ENCODE data around the gene CLK2. TPM values are rescaled to one million over a fixed set of nuclear protein-coding genes. Genes with fewer than 3 reads are reported as not detected.
A peak's percentile ranks its signal among the peaks of the same experiment; 100 is the strongest.

The CLK2 gene
- total RNA-seq, 2 donors from 2014 or later, result 77.1 to 117 TPM

- Mint-ChIP-seq H3K36me3 (peaks cover 52% of the 10 kb centered on the region), H3K9me3 (no peaks in the 10 kb centered on the region), H3K27me3 (no peaks in the 10 kb centered on the region), H3K27ac (no peak overlapping the region), H3K4me3 (no peak overlapping the region), H3K4me1 (ENCODE audit: low read depth in 2 of 2) (peaks cover 23 to 29% of the 10 kb centered on the region in 2 donors)
- DNase-seq (ENCODE audit: low spot score) (no peak), ATAC-seq (no peak)
These were observed 4.7 kb downstream of the CLK2 start for GRCh38 chr1:155268630-155269029.

- Mint-ChIP-seq H3K9me3 (no peaks in the 10 kb centered on the region), H3K27me3 (no peaks in the 10 kb centered on the region), H3K4me3 (no peak overlapping the region), H3K4me1 (ENCODE audit: low read depth in 2 of 2) (peaks cover 26 to 34% of the 10 kb centered on the region in 2 donors), H3K27ac (no peak overlapping the region), H3K36me3 (peaks cover 50% of the 10 kb centered on the region)
- no peak for DNase-seq (ENCODE audit: low spot score)
- ATAC-seq, result no peak
These were observed 5.9 kb downstream of the CLK2 start for GRCh38 chr1:155267373-155267772.

DNA sequence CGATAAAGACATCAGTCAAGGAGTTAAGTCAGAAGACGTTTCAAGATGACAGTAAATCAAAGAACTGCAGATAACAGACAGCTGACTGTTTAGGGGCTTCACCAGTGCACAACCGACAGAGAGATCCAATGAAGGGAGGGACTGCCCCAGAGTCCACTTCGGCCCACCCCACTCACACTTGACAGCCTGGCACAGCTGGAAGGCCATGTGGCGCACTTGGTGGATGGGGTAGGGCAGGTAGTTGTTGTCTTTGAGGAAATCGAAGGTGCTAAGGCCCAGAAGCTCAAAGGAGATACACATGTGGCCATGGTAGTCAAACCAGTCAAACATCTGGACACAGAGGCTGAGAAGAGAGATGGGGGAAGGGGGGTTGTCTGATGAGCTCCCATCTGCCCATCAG lies 6.8 kb downstream of the CLK2 start:
- H3K4me1 Mint-ChIP-seq (ENCODE audit: low read depth in 2 of 2), result peaks cover 32 to 37% of the 10 kb centered on the region in 2 donors
- H3K27ac Mint-ChIP-seq, result no peak overlapping the region
- no peaks in the 10 kb centered on the region for H3K27me3 Mint-ChIP-seq
- peaks cover 50% of the 10 kb centered on the region for H3K36me3 Mint-ChIP-seq
- ATAC-seq (no peak), DNase-seq (ENCODE audit: low spot score) (no peak)
- H3K4me3 Mint-ChIP-seq, result no peak overlapping the region
- no peaks in the 10 kb centered on the region for H3K9me3 Mint-ChIP-seq

DNA sequence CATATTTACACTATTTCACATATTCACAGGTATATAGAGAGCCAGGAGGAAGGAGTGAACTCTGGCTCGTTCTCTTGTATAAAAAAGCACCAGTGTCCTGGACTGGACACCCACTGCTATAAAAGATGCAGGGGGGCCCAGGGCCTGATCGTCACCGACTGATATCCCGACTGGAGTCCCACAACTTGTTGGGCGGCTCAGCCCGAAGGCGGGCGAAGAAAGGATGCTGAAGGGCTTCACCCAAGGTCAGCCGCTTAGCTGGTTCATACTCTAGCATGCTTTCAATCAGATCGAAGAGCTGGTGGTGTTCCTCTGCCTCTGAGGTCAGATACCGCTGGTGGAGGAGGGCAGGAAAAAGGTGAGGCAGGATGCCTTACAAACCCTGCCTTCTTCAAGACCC lies 10.2 kb downstream of the CLK2 start:
- H3K27ac Mint-ChIP-seq, result peak overlapping the region; percentile 90 to 99

DNA sequence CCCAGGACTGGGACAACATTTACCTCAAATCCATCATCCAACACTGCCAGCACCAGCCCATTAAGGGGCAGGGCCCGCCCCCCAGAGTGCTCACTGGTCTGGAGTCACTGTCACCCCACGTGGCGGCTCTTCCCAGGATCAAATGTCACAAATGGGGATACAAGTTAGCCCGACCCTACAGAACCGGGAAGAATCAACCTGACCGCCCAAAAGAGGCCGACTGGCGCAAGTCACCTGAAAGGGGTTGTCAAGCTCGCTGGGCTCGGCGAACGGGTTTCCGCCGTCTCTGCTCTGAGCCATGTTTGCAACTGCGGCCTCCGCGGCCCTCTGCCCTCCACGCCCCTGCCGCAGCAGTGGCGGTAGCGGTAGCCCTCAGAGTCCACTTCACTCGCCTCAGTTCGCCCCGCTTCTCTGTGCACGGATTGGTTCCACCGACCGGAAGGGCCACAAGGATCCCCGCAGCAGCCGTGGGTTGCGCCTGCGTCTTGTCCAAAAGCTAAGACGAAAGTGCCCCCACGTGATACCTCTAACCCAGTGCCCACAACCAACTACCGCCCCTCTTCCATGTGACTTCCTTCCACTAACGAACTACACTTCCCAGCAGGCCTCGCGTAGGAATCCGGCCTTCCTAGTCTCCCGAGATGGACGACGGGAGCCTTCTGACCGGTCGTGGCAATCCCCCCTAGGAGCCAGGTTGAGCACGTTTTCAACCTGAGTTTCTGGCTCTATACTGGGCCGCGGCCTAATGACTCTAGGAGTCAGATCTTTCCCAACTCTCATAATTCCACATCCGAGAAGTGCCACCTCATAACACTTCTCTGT lies 11.2 kb downstream of the CLK2 start, which contains the start of gene SCAMP3:
SCAMP3 (minus strand) TSS at position 509 of the 822 bp plus-strand sequence; CDS start at position 300, 209 bp downstream.
- peaks cover 39% of the 10 kb centered on the region in 2 donors for H3K4me1 Mint-ChIP-seq (ENCODE audit: low read depth in 2 of 2)
- H3K36me3 Mint-ChIP-seq, result peaks cover 37% of the 10 kb centered on the region
- no peaks in the 10 kb centered on the region for H3K27me3 Mint-ChIP-seq
- ATAC-seq, result peak; percentile 98 to 99
- DNase-seq (ENCODE audit: low spot score), result peak; percentile 96
- peak within 1 kb of the TSS; percentile 98 for H3K4me3 Mint-ChIP-seq
- no peaks in the 10 kb centered on the region for H3K9me3 Mint-ChIP-seq
- peak within 1 kb of the TSS; percentile 90 to 99 for H3K27ac Mint-ChIP-seq

More for the DNA sequence above, 10.2 kb downstream of the CLK2 start:
- Mint-ChIP-seq H3K4me3 (peak overlapping the region; percentile 98), H3K9me3 (no peaks in the 10 kb centered on the region), H3K4me1 (ENCODE audit: low read depth in 2 of 2) (peaks cover 39% of the 10 kb centered on the region in 2 donors), H3K27me3 (no peaks in the 10 kb centered on the region), H3K36me3 (peaks cover 41% of the 10 kb centered on the region)
- DNase-seq (ENCODE audit: low spot score) (no peak), ATAC-seq (no peak)

GRCh38 chr1:155261493-155261851 lies 11.8 kb downstream of the CLK2 start:
- no peak for DNase-seq (ENCODE audit: low spot score)
- H3K9me3 Mint-ChIP-seq, result no peaks in the 10 kb centered on the region
- peak overlapping the region; percentile 90 to 99 for H3K27ac Mint-ChIP-seq
- no peaks in the 10 kb centered on the region for H3K27me3 Mint-ChIP-seq
- H3K36me3 Mint-ChIP-seq, result peaks cover 39% of the 10 kb centered on the region
- H3K4me1 Mint-ChIP-seq (ENCODE audit: low read depth in 2 of 2), result peaks cover 39 to 44% of the 10 kb centered on the region in 2 donors
- peak in 1 of 2 donors; percentile 28 for ATAC-seq
- H3K4me3 Mint-ChIP-seq, result peak overlapping the region; percentile 98

DNA sequence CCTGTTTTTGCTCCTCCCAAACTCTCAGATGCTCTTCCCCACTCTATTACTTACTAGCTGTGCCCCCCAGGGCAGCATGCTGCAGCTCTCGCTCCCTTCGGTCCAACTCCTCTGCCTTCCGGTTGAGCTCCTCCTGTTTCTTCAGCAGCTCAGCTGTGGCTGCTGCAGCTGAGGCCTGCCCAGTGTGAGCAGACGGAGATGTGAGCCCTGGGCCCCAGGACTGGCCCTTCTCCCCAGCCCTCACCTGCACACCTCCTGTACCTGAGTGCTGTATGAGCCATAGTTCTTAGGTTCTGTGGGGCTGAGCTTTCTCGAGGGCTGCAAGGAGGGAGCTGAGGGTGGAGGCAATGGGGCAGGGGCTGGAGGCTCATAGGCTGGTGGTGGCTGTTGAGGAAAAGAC lies 13.0 kb downstream of the CLK2 start:
- ATAC-seq, result no peak
- Mint-ChIP-seq H3K27ac (peak overlapping the region in 1 of 2 donors; percentile 99), H3K4me3 (no peak overlapping the region), H3K9me3 (no peaks in the 10 kb centered on the region), H3K36me3 (peaks cover 32% of the 10 kb centered on the region), H3K27me3 (no peaks in the 10 kb centered on the region), H3K4me1 (ENCODE audit: low read depth in 2 of 2) (peaks cover 39 to 48% of the 10 kb centered on the region in 2 donors)
- no peak for DNase-seq (ENCODE audit: low spot score)

- Mint-ChIP-seq H3K4me1 (ENCODE audit: low read depth in 2 of 2) (peaks cover 21 to 38% of the 10 kb centered on the region in 2 donors), H3K27ac (peak overlapping the region; percentile 30 to 47), H3K27me3 (no peaks in the 10 kb centered on the region), H3K9me3 (no peaks in the 10 kb centered on the region), H3K4me3 (peak overlapping the region; percentile 73), H3K36me3 (peaks cover 13% of the 10 kb centered on the region)
- ATAC-seq, result no peak
- DNase-seq (ENCODE audit: low spot score), result no peak
These were observed 17.0 kb downstream of the CLK2 start for GRCh38 chr1:155256058-155256852.

GRCh38 chr1:155255243-155256007 lies 17.9 kb downstream of the CLK2 start, which contains the start of gene ENTREP3:
Gene ENTREP3 (minus strand): TSS chr1:155255483. CDS start chr1:155254877, 606 bp downstream.
- no peaks in the 10 kb centered on the region for H3K9me3 Mint-ChIP-seq
- H3K36me3 Mint-ChIP-seq, result peaks cover 8% of the 10 kb centered on the region
- H3K27me3 Mint-ChIP-seq, result no peaks in the 10 kb centered on the region
- H3K4me1 Mint-ChIP-seq (ENCODE audit: low read depth in 2 of 2), result peaks cover 19 to 35% of the 10 kb centered on the region in 2 donors
- peak; percentile 86 for DNase-seq (ENCODE audit: low spot score)
- peak within 1 kb of the TSS; percentile 78 for H3K4me3 Mint-ChIP-seq
- H3K27ac Mint-ChIP-seq, result peak within 1 kb of the TSS; percentile 47 to 49
- ATAC-seq, result peak; percentile 80 to 85

DNA sequence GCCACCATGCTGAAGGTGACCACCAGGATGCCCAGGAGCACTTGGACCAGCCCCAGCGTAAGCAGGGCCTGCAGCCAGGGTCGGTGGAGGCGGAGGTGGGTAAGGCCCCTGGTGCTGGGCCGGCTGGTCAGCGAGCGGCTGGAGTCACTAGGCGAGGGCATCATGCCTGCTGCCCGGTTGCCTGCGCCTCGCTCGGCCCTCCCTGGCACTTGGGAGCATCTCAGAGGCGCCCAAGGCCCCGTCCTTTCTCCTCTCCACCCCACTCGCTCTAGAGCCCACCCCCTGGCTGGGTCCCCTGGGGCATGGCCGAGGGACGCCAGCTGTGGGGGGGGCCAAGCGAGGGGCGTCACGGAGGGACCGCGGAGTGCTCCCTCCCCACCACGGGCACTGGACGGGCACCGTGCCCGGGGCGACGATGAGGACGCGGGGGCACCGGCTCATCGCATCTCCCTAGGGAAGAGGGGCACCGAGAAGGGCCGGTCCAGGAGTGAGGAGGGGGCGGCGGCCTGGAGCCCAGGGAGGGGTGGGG lies 18.5 kb downstream of the CLK2 start:
- peak overlapping the region; percentile 78 for H3K4me3 Mint-ChIP-seq
- peaks cover 8% of the 10 kb centered on the region for H3K36me3 Mint-ChIP-seq
- no peak for ATAC-seq
- peak overlapping the region; percentile 47 to 49 for H3K27ac Mint-ChIP-seq
- H3K9me3 Mint-ChIP-seq, result no peaks in the 10 kb centered on the region
- DNase-seq (ENCODE audit: low spot score), result no peak
- H3K4me1 Mint-ChIP-seq (ENCODE audit: low read depth in 2 of 2), result peaks cover 15 to 32% of the 10 kb centered on the region in 2 donors
- no peaks in the 10 kb centered on the region for H3K27me3 Mint-ChIP-seq

DNA sequence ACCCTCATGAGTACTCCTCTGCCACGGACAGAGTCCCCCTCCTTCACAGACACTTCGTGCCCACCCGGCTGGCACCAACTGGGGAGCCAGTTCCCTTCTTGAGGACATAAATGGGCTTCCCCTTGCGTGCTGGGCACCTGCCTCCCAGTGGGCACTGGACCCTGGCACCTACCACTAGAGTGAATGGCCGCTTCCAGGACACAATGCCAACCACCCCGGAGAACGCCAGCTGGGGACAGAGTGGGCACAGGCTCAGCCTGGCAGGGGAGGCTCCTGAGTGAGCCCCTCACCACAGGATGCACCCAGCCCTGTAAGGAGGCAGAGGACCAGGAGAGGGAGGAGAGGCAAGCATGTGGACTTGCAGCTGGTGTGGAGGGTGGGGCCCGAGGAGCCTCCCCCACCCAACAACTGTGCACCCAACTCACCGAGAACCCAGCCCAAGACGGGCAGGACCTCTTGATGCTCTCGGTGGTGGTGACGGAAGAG lies 19.0 kb downstream of the CLK2 start:
- Mint-ChIP-seq H3K4me3 (peak overlapping the region; percentile 78), H3K4me1 (ENCODE audit: low read depth in 2 of 2) (peaks cover 15 to 32% of the 10 kb centered on the region in 2 donors), H3K36me3 (peaks cover 8% of the 10 kb centered on the region), H3K27me3 (no peaks in the 10 kb centered on the region), H3K27ac (peak overlapping the region in 1 of 2 donors; percentile 49), H3K9me3 (no peaks in the 10 kb centered on the region)
- ATAC-seq (no peak), DNase-seq (ENCODE audit: low spot score) (no peak)

DNA sequence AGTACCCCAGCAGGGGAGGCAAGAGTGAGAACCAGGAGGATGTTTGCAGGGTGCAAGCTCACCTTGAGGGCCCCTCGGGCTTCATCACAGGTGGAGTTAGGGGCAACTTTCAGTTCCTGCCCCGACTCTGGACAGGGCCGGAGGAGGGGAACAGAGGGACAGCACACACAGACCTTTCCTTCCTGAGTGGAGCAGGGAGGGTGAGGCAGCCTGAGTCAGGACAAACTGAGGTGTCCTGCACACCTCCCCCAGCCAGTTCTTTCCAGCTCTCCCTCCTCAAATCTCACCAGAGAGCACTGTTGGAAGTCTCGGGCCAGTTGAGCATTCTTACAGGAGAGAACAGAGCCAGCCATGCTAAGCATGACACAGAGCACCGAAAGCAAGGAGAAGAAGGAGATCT lies 19.5 kb downstream of the CLK2 start:
- DNase-seq (ENCODE audit: low spot score), result no peak
- H3K4me1 Mint-ChIP-seq (ENCODE audit: low read depth in 2 of 2), result peaks cover 15 to 32% of the 10 kb centered on the region in 2 donors
- H3K27ac Mint-ChIP-seq, result peak overlapping the region; percentile 8 to 49
- no peaks in the 10 kb centered on the region for H3K9me3 Mint-ChIP-seq
- peak overlapping the region; percentile 78 for H3K4me3 Mint-ChIP-seq
- H3K27me3 Mint-ChIP-seq, result no peaks in the 10 kb centered on the region
- ATAC-seq, result no peak
- peaks cover 8% of the 10 kb centered on the region for H3K36me3 Mint-ChIP-seq

DNA sequence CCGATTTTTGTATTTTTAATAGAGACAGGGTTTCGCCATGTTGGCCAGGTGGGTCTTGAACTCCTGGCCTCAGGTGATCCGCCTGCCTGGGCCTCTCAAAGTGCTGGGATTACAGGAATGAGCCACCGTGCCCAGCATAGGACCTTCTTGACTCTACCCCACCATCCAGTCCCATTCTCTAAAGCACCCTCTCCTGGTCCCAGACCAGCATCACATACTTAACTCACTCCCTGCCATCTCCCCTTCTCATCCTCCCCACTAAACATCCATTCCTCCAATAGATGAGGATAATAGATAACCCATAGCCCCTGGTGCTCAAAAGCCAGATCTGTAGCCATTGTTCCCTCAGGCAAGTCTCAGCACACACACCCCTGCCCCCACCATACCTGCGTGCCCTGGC lies 20.1 kb downstream of the CLK2 start:
- peaks cover 15 to 32% of the 10 kb centered on the region in 2 donors for H3K4me1 Mint-ChIP-seq (ENCODE audit: low read depth in 2 of 2)
- H3K27me3 Mint-ChIP-seq, result no peaks in the 10 kb centered on the region
- no peak for DNase-seq (ENCODE audit: low spot score)
- ATAC-seq, result no peak
- peak overlapping the region; percentile 78 for H3K4me3 Mint-ChIP-seq
- H3K27ac Mint-ChIP-seq, result peak overlapping the region in 1 of 2 donors; percentile 8
- no peaks in the 10 kb centered on the region for H3K9me3 Mint-ChIP-seq
- H3K36me3 Mint-ChIP-seq, result peaks cover 8% of the 10 kb centered on the region

Data from natural killer cell treated with Interleukin-12 subunit alpha and Interleukin-12 subunit beta and Interleukin-15 and Interleukin-18, amount 100 ng/mL, for 72 hours (primary cell).